Measurements from ENCODE around the gene CAPZA1.
"Not testable (repeated sequence)": the region's sequence is repeated elsewhere in the genome, so short reads cannot be mapped to it uniquely, and the experiment has no call there.

CAPZA1 gene

GRCh38 chr1:112619518-112620376 lies at the start of gene CAPZA1:
Gene CAPZA1 (plus strand): TSS chr1:112619832. CDS start chr1:112619845, 13 bp downstream.
- DNase-seq (ENCODE audit: low read depth), result peak; percentile 86

GRCh38 chr1:112575154-112575804 lies 44.4 kb upstream of the CAPZA1 start:
- DNase-seq (ENCODE audit: low read depth), result peak; percentile 93

GRCh38 chr1:112576240-112576639 lies 43.4 kb upstream of the CAPZA1 start:
- DNase-seq (ENCODE audit: low read depth), result no peak

- DNase-seq (ENCODE audit: low read depth), result peak; percentile 32
These were observed 39.7 kb upstream of the CAPZA1 start for GRCh38 chr1:112579801-112580510.

GRCh38 chr1:112581586-112582192 lies 37.9 kb upstream of the CAPZA1 start:
- no peak for DNase-seq (ENCODE audit: low read depth)

GRCh38 chr1:112583366-112583765 lies 36.3 kb upstream of the CAPZA1 start:
- no peak for DNase-seq (ENCODE audit: low read depth)

- DNase-seq (ENCODE audit: low read depth), result no peak
These were observed 29.9 kb upstream of the CAPZA1 start for GRCh38 chr1:112589766-112590165.

- no peak for DNase-seq (ENCODE audit: low read depth)
These were observed 25.3 kb upstream of the CAPZA1 start for GRCh38 chr1:112594208-112594876.

- no peak for DNase-seq (ENCODE audit: low read depth)
These were observed 20.2 kb upstream of the CAPZA1 start for GRCh38 chr1:112599477-112599876.

GRCh38 chr1:112603012-112603411 lies 16.6 kb upstream of the CAPZA1 start:
- DNase-seq (ENCODE audit: low read depth), result no peak

- DNase-seq (ENCODE audit: low read depth), result no peak
These were observed 16.1 kb upstream of the CAPZA1 start for GRCh38 chr1:112603541-112603940.

GRCh38 chr1:112605633-112606327 lies 13.9 kb upstream of the CAPZA1 start:
- no peak for DNase-seq (ENCODE audit: low read depth)

GRCh38 chr1:112614460-112615065 lies 5.1 kb upstream of the CAPZA1 start:
- peak; percentile 53 for DNase-seq (ENCODE audit: low read depth)

GRCh38 chr1:112618114-112618720 lies 1.4 kb upstream of the CAPZA1 start:
- DNase-seq (ENCODE audit: low read depth), result no peak

GRCh38 chr1:112618721-112619517 lies 713 bp upstream of the CAPZA1 start, which contains the start of gene ST7L:
Gene ST7L (minus strand): TSS chr1:112619141. CDS start chr1:112619113, 28 bp downstream.
- DNase-seq (ENCODE audit: low read depth), result peak; percentile 28

GRCh38 chr1:112620377-112620695 lies 704 bp downstream of the CAPZA1 start:
- DNase-seq (ENCODE audit: low read depth), result no peak

- not testable (repeated sequence) for DNase-seq (ENCODE audit: low read depth)
These were observed 4.9 kb downstream of the CAPZA1 start for GRCh38 chr1:112624493-112624892.

- no peak for DNase-seq (ENCODE audit: low read depth)
These were observed 6.1 kb downstream of the CAPZA1 start for GRCh38 chr1:112625696-112626095.

GRCh38 chr1:112626193-112626592 lies 6.6 kb downstream of the CAPZA1 start:
- DNase-seq (ENCODE audit: low read depth), result no peak
